PC-3 (cell line): Measurements from ENCODE around the gene PHF21B. TPM values are rescaled to one million over a fixed set of nuclear protein-coding genes. Genes with fewer than 3 reads are reported as not detected.

Experiments
- ATAC-seq: fragments of 200-7000 bp; cut with Tn5 transposase; 2 replicates; pipeline ENCODE4 v1.9.1; 2020; ENCODE audit warnings: mild to moderate bottlenecking, moderate library complexity
- BruUV-seq: library from RNA; stranded (reverse); fragments of 400-500 nt; replicated peaks from 2 replicates; lab custom pipeline; 2021; lab: Mats Ljungman, UMichigan
- CTCF ChIA-PET: fragments of 300-600 bp; sonication (Branson Sonifier 250); formaldehyde crosslinking; loops from one replicate; lab custom pipeline; 2022; ENCODE audit warnings: antibody characterized with exemption; lab: Charles Lee
- POLR2A ChIA-PET: fragments of 300-600 bp; sonication (Branson Sonifier 250); formaldehyde crosslinking; loops from one replicate; lab custom pipeline; 2022; ENCODE audit warnings: antibody characterized with exemption; ENCODE audit not compliant: unreplicated experiment; lab: Charles Lee
- DNase-seq: peaks from one replicate; pipeline ENCODE4 v3.0.0-alpha.2; 2015
- H2AFZ ChIP-seq: fragments of 300-600 bp; sonication (generic); 2 replicates; pipeline ENCODE4 v1.6.0; 2016; ENCODE audit warnings: antibody characterized with exemption, low read length
- H3F3A ChIP-seq: fragments of 300-600 bp; sonication (generic); one replicate; pipeline ENCODE4 v1.6.0; 2017; ENCODE audit warnings: antibody characterized with exemption, low read length, control low read depth, mild to moderate bottlenecking; ENCODE audit not compliant: unreplicated experiment
- H3K27ac ChIP-seq: fragments of 300-600 bp; sonication (generic); 2 replicates; pipeline ENCODE4 v1.5.1; 2016; ENCODE audit warnings: mild to moderate bottlenecking, low read length
- H3K27me3 ChIP-seq: fragments of 300-600 bp; sonication (generic); 2 replicates; pipeline ENCODE4 v1.6.1; 2016; ENCODE audit warnings: low read length, mixed read lengths
- H3K36me3 ChIP-seq: fragments of 300-600 bp; sonication (generic); 2 replicates; pipeline ENCODE4 v1.6.1; 2016; ENCODE audit warnings: low read depth, mixed run types, low read length, mixed read lengths
- H3K4me1 ChIP-seq: fragments of 300-600 bp; sonication (generic); 2 replicates; pipeline ENCODE4 v1.5.1; 2016; ENCODE audit warnings: low read length; ENCODE audit not compliant: insufficient read depth
- H3K4me2 ChIP-seq: fragments of 300-600 bp; sonication (generic); 2 replicates; pipeline ENCODE4 v1.6.0; 2016; ENCODE audit warnings: low read length
- H3K4me3 ChIP-seq: fragments of 300-600 bp; sonication (generic); 2 replicates; pipeline ENCODE4 v1.5.1; 2016; ENCODE audit warnings: mild to moderate bottlenecking, low read length, mixed read lengths
- H3K79me2 ChIP-seq: fragments of 300-600 bp; sonication (generic); 2 replicates; pipeline ENCODE4 v1.6.1; 2017; ENCODE audit warnings: low read length, mixed read lengths
- H3K9ac ChIP-seq: fragments of 300-600 bp; sonication (generic); 2 replicates; pipeline ENCODE4 v1.6.0; 2016; ENCODE audit warnings: mild to moderate bottlenecking, low read length
- H3K9me2 ChIP-seq: fragments of 300-600 bp; sonication (generic); replicated peaks from 2 replicates; pipeline ENCODE4 v1.6.1; 2016; ENCODE audit warnings: mixed run types, low read length, mixed read lengths
- H3K9me3 ChIP-seq: fragments of 300-600 bp; sonication (generic); 2 replicates; pipeline ENCODE4 v1.6.1; 2016; ENCODE audit warnings: low read length, mixed read lengths
- H4K20me1 ChIP-seq: fragments of 300-600 bp; sonication (generic); 2 replicates; pipeline ENCODE4 v1.6.1; 2016; ENCODE audit warnings: low read length, mixed read lengths
- CTCF ChIP-seq: fragments of 300-600 bp; sonication (generic); conservative IDR thresholded peaks from 2 replicates; pipeline ENCODE4 v1.5.1; 2017; ENCODE audit warnings: antibody characterized with exemption, low read depth, mild to moderate bottlenecking, low read length
- EZH2 ChIP-seq: fragments of 300-600 bp; sonication (generic); IDR thresholded peaks from one replicate; pipeline ENCODE4 v1.6.1; 2017; ENCODE audit warnings: antibody characterized with exemption, mild to moderate bottlenecking, low read length; ENCODE audit not compliant: unreplicated experiment
- EZH2phosphoT487 ChIP-seq: fragments of 300-600 bp; sonication (generic); IDR thresholded peaks from 2 replicates; pipeline ENCODE4 v1.6.1; 2018; ENCODE audit warnings: mild to moderate bottlenecking, antibody characterized with exemption, low read length, borderline replicate concordance
- intact Hi-C: fragments of 100-400 bp; cut with micrococcal nuclease; formaldehyde crosslinking; loops from 2 replicates; pipeline ENCODE4 v1.9.0; 2023
- total RNA-seq: library from RNA; depleted of rRNA; stranded (reverse); fragments of >200 nt; gene quantifications from 2 replicates; pipeline ENCODE4 v1.2.3, GENCODE V29; 2014

The PHF21B gene
- total RNA-seq, 1 experiment from 2014 or later: not detected

DNA sequence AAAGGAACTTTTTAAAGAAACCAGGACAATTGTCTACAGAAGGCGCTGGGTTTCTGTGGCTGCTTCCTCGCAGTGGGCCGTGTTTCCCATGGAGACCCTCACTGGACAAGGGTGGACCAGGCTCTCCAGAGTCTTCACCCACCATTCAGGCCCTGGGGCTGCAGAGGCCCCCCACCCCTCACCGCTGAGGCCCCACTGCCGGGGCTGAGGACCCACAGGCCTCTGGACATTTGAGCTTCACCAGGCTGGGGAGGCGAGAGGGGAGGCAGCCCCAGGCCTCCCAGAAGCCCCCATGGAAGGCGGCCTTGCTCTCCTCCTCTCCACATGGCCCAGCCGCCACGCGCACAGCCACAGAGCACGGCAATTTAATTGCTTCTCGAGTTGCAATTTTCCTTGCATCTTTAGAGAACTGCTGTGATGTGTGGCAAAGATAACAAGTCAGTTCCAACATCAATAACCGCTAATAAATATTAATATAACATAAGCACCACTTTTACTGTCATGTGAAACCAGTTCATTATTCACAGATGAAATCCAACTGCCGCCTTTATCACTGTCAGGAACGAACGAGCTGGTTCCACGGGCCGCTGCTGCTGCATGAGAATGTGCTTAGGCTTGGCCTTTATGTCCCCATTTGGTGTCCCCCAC, 81.0 kb downstream of the PHF21B start:
- H3K27ac ChIP-seq: no peak overlapping the region
- CTCF ChIA-PET: no interaction called here
- intact Hi-C loops: no loop called here
- H3K79me2 ChIP-seq: no peaks in the 10 kb centered on the region
- no peaks in the 10 kb centered on the region for H3K4me1 ChIP-seq
- POLR2A ChIA-PET: no interaction called here
- no TSS peak for BruUV-seq
- DNase-seq: no peak
- H3K9ac ChIP-seq: no peak overlapping the region
- no peaks in the 10 kb centered on the region for H3K9me2 ChIP-seq
- no peak for ATAC-seq
- H3F3A ChIP-seq: no peaks in the 10 kb centered on the region
- no peaks in the 10 kb centered on the region for H3K36me3 ChIP-seq
- H3K4me3 ChIP-seq: no peak overlapping the region
- H3K27me3 ChIP-seq: peaks cover 18% of the 10 kb centered on the region
- H3K4me2 ChIP-seq: no peak overlapping the region
- TF ChIP-seq CTCF: no peak
- no peak for TF ChIP-seq EZH2
- TF ChIP-seq EZH2phosphoT487: no peak
- no peaks in the 10 kb centered on the region for H4K20me1 ChIP-seq
- H2AFZ ChIP-seq: no peak overlapping the region
- H3K9me3 ChIP-seq: no peaks in the 10 kb centered on the region

DNA sequence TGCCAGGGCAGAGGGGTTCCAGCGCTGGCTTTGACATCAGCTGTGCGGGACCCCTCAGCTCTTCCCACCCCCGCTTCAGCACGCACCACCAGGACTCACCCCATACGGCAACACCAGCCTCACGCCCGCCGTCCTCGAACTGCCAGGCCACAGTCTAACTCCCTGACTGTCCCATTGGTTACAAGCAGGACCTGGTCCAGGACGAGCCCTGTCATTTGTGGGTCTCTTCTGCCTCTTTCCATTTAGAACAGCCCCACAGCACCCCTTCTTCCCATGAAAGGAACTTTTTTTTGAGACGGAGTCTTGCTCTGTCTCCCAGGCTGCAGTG, 81.7 kb downstream of the PHF21B start:
- H2AFZ ChIP-seq: no peak overlapping the region
- H3K27me3 ChIP-seq: peaks cover 18% of the 10 kb centered on the region
- ChIA-PET CTCF (no interaction called here), POLR2A (no interaction called here)
- H3K36me3 ChIP-seq: no peaks in the 10 kb centered on the region
- H3K4me3 ChIP-seq: no peak overlapping the region
- H3K4me2 ChIP-seq: no peak overlapping the region
- TF ChIP-seq EZH2 (no peak), CTCF (no peak), EZH2phosphoT487 (no peak)
- no peaks in the 10 kb centered on the region for H3K9me2 ChIP-seq
- ATAC-seq (no peak), DNase-seq (no peak)
- no peaks in the 10 kb centered on the region for H4K20me1 ChIP-seq
- H3K9ac ChIP-seq: no peak overlapping the region
- no peaks in the 10 kb centered on the region for H3K9me3 ChIP-seq
- intact Hi-C loops: no loop called here
- H3K79me2 ChIP-seq: no peaks in the 10 kb centered on the region
- H3F3A ChIP-seq: no peaks in the 10 kb centered on the region
- no peaks in the 10 kb centered on the region for H3K4me1 ChIP-seq
- no TSS peak for BruUV-seq
- H3K27ac ChIP-seq: no peak overlapping the region

DNA sequence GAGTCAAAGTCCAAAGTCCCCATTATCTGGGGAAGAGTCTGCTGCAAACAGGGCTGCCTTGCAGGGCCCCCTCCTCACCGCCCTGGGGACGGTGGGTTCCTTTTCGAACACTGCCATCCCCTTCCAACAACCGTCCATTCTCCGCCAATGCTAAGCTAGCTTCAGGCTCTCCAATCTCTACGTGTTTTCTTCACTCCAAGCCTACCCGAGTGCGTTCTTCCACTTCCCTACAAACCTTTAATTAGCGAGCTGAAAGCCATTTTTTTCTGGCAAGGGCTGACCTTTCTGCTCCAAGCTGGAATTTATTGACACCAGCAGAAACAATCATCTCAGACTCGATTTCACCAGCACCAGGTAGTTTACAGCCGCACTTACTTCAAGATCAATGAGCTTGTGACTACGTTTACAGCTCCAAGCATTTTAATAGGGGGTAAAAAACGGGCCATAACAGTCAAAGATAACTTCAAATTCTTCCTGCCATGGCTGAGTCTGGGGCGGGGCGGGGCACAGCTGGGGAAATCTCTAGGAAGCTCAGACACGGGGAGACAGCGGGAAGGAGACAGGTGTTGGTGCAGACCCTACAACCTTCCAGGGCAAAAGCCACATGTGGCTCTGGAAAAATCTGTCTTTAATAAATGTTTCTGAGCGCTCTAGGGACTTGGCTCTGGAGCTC, 82.2 kb downstream of the PHF21B start:
- no peak overlapping the region for H3K4me2 ChIP-seq
- H3K4me3 ChIP-seq: no peak overlapping the region
- no peaks in the 10 kb centered on the region for H3K9me2 ChIP-seq
- H3K79me2 ChIP-seq: no peaks in the 10 kb centered on the region
- ATAC-seq: no peak
- peaks cover 22% of the 10 kb centered on the region for H3K27me3 ChIP-seq
- no peak for TF ChIP-seq CTCF
- no peak for TF ChIP-seq EZH2phosphoT487
- TF ChIP-seq EZH2: no peak
- BruUV-seq: no TSS peak
- no peaks in the 10 kb centered on the region for H3K36me3 ChIP-seq
- no peaks in the 10 kb centered on the region for H3F3A ChIP-seq
- CTCF ChIA-PET: no interaction called here
- intact Hi-C loops: no loop called here
- H2AFZ ChIP-seq: no peak overlapping the region
- no peaks in the 10 kb centered on the region for H3K9me3 ChIP-seq
- DNase-seq: no peak
- POLR2A ChIA-PET: no interaction called here
- no peak overlapping the region for H3K27ac ChIP-seq
- H3K9ac ChIP-seq: no peak overlapping the region
- no peaks in the 10 kb centered on the region for H3K4me1 ChIP-seq
- no peaks in the 10 kb centered on the region for H4K20me1 ChIP-seq
